Measurements from ENCODE around the gene DALRD3.

DNA sequence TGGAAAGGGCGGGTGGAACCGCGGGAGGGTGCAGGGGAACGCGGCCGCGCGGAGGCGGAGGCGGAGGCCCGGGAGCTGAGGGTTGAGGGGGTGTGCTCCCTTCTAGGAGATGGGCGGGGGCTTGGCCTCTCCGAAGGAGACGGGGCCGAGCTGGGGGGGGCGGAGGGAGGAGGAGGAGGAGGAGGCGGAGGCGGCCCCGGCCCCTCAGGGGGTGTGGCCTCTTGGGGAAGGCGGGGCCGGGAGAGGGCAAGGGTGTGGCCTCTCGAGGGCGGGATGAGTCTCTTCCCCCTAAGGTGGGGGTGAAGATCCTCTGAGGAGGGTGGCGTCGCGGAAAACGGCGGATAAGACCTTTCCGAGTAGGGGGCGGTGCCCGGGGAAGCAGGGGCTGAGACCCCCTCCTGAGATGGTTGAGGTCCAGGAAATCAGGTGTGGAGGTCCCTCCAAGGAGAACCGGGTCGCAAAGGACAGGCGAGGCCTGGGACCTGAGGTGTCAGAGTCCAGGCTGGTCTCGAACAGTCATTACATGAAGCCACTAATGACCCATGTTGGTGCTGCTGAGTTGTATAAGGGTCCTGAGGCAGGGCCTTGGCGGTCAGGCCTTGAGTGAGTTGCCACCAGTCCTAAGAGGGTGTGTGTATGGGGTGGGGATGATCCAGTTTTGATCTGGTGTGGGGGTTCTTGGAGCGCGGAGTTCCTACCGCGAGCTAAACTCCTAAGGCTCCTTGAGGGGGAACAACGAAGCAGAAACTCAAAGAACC is 10.4 kb downstream of the DALRD3 start:
- no peak for TF ChIP-seq EZH2 (IDR thresholded peaks at IDR 0.05; ENCODE audit: low read depth, unreplicated experiment)
- TF ChIP-seq, protein P1, sequence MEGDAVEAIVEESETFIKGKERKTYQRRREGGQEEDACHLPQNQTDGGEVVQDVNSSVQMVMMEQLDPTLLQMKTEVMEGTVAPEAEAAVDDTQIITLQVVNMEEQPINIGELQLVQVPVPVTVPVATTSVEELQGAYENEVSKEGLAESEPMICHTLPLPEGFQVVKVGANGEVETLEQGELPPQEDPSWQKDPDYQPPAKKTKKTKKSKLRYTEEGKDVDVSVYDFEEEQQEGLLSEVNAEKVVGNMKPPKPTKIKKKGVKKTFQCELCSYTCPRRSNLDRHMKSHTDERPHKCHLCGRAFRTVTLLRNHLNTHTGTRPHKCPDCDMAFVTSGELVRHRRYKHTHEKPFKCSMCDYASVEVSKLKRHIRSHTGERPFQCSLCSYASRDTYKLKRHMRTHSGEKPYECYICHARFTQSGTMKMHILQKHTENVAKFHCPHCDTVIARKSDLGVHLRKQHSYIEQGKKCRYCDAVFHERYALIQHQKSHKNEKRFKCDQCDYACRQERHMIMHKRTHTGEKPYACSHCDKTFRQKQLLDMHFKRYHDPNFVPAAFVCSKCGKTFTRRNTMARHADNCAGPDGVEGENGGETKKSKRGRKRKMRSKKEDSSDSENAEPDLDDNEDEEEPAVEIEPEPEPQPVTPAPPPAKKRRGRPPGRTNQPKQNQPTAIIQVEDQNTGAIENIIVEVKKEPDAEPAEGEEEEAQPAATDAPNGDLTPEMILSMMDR (conservative IDR thresholded peaks at IDR 0.05; ENCODE audit: low read depth in 2 of 2), result no peak; a peak in 1 of 4 replicates
- TF ChIP-seq, protein P2, sequence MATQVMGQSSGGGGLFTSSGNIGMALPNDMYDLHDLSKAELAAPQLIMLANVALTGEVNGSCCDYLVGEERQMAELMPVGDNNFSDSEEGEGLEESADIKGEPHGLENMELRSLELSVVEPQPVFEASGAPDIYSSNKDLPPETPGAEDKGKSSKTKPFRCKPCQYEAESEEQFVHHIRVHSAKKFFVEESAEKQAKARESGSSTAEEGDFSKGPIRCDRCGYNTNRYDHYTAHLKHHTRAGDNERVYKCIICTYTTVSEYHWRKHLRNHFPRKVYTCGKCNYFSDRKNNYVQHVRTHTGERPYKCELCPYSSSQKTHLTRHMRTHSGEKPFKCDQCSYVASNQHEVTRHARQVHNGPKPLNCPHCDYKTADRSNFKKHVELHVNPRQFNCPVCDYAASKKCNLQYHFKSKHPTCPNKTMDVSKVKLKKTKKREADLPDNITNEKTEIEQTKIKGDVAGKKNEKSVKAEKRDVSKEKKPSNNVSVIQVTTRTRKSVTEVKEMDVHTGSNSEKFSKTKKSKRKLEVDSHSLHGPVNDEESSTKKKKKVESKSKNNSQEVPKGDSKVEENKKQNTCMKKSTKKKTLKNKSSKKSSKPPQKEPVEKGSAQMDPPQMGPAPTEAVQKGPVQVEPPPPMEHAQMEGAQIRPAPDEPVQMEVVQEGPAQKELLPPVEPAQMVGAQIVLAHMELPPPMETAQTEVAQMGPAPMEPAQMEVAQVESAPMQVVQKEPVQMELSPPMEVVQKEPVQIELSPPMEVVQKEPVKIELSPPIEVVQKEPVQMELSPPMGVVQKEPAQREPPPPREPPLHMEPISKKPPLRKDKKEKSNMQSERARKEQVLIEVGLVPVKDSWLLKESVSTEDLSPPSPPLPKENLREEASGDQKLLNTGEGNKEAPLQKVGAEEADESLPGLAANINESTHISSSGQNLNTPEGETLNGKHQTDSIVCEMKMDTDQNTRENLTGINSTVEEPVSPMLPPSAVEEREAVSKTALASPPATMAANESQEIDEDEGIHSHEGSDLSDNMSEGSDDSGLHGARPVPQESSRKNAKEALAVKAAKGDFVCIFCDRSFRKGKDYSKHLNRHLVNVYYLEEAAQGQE (IDR thresholded peaks at IDR 0.05; ENCODE audit: unreplicated experiment), result no peak
- TF ChIP-seq, protein P3, sequence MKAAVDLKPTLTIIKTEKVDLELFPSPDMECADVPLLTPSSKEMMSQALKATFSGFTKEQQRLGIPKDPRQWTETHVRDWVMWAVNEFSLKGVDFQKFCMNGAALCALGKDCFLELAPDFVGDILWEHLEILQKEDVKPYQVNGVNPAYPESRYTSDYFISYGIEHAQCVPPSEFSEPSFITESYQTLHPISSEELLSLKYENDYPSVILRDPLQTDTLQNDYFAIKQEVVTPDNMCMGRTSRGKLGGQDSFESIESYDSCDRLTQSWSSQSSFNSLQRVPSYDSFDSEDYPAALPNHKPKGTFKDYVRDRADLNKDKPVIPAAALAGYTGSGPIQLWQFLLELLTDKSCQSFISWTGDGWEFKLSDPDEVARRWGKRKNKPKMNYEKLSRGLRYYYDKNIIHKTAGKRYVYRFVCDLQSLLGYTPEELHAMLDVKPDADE (IDR thresholded peaks at IDR 0.05), result no peak

Measured in GM23338 (cell line).